GM21390 (cell line): ENCODE measurements around the gene FPGS.

Experiments used
- ATAC-seq: cut with Tn5 transposase; IDR thresholded peaks from one replicate; pipeline ENCODE4 v1.9.1; 2021; ENCODE audit not compliant: unreplicated experiment

Gene FPGS

GRCh38 chr9:127786773-127787104 is 15.9 kb upstream of the FPGS start:
- ATAC-seq = no peak

DNA sequence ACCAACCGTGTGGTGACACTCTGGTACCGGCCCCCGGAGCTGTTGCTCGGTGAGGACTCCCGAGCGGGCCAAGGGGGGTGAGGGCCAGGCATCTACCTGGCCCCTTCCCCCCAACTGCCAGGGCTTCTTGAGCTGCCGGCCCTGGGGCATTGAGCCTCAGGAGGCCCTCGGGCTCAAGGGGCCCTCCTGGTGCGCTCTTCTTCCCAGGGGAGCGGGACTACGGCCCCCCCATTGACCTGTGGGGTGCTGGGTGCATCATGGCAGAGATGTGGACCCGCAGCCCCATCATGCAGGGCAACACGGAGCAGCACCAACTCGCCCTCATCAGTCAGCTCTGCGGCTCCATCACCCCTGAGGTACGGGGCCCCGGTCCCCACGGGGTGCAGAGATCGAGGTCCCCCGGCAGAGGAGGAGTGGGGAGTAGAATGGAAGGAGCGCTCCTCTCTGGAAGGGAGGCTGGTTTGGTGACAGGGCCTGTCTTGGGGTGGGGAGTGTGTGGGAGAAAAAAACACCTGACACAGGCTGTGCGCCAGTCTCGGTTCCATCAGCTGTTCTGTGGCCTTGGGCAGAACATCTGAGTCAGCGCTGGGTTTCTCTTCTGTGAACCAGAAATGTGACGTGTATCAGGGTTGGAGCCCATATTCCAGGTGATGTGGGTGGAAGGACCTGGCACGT is 14.2 kb upstream of the FPGS start:
- no peak for ATAC-seq

DNA sequence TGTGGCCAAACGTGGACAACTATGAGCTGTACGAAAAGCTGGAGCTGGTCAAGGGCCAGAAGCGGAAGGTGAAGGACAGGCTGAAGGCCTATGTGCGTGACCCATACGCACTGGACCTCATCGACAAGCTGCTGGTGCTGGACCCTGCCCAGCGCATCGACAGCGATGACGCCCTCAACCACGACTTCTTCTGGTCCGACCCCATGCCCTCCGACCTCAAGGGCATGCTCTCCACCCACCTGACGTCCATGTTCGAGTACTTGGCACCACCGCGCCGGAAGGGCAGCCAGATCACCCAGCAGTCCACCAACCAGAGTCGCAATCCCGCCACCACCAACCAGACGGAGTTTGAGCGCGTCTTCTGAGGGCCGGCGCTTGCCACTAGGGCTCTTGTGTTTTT is 13.5 kb upstream of the FPGS start:
- no peak for ATAC-seq

DNA sequence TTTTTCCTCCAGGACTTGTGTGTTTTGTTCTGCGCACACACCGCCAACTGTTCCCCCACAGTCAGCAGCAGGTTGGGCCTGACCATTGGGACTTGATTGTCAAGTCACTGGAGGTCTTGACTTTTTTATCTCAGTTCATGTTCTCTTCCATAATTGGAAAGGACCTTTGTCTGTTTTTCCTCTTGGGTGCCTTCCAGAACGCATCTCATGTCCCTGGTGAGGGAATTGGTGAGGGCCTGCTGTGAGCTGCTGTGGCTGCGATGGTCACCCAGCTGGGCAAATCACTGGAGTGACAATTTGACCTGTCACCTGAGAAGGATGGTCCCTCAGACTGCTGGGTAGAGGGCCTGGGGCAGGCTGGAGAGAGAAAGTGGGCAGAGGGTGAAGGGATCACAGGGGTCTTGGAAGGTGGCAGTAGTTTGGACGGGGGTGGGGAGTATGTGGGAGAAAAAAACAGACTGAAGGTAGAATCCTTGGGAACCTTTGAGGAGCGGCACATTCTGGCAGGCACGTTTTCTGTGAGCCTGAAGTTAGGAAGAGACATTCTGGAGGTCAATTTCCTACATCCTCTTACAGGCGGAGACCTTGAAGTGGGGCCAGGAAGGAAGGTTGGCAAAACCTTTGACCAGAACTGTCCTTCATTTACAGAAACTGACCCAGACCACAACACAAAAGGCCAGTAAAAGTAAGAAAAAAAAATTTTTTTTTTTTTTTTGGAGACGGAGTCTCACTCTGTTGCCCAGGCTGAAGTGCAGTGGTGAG is 12.4 kb upstream of the FPGS start:
- ATAC-seq = no peak

- ATAC-seq = no peak
These were observed 11.6 kb upstream of the FPGS start for GRCh38 chr9:127791085-127791484.

DNA sequence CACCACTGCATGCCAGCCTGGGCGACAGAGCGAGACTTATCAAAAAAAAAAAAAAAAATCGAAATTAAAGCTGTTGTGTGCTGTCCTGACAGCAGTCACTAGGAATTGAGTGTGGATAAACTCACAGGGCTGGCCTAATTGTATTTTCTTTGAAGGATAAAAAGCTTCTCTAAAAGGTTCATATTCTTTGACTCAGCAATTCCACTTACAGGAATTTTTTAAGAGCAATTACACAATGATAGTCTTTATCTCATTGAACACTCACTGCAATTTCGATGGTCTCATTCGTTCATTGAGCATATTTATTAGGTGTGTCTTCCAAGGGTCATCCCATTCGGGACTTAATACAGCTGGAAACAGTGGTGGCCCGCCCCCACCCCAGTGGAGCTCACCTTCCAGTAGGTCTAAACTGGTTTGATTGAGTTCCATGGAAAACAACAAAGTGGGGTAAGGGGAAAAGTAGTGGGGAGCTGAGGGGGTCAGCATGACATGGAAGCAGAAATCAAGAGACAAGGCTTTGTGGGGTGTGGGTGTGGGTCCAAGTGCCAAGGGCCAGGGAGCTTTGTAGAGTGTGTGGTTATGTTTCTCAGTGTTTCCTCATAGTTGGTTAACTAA is 10.2 kb upstream of the FPGS start:
- no peak for ATAC-seq

GRCh38 chr9:127793093-127793708 is 9.5 kb upstream of the FPGS start:
- no peak for ATAC-seq

- ATAC-seq = no peak
These were observed 8.5 kb upstream of the FPGS start for GRCh38 chr9:127794001-127794791.

GRCh38 chr9:127796225-127796813 is 6.4 kb upstream of the FPGS start:
- ATAC-seq = no peak

- ATAC-seq = no peak
These were observed 5.8 kb upstream of the FPGS start for GRCh38 chr9:127796852-127797370.

DNA sequence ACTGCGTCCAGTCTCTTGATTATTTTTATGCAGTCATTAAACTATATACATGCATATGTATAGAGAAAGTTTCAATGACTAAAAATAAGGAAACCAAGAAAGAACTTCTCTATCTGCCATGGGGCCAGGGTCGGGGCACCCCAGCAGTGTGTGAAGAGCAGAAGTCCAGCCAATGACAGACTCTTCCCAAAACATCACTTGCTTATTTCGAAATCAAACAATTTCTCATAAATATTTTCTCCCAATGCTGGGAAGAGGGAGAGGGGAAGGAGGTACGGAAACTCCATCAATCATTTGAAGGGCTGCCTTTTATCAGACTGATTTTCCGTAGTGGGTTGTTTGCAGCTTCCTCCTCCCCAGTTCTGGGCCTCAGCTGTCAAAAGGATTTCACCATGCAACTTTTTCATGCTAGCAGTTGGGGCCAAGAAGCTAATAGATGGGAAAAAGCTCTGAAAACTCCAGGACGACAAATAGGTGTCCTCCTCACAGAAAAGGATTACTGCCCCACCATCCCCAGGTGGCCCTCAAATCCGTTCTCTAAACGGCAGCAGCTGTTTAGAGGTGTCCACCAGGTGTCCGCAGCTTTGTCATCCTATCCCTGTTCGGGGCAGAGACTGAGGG is 617 bp upstream of the FPGS start:
- peak; percentile 15 for ATAC-seq

- ATAC-seq = no peak
These were observed 1.0 kb downstream of the FPGS start for GRCh38 chr9:127803507-127804352.

DNA sequence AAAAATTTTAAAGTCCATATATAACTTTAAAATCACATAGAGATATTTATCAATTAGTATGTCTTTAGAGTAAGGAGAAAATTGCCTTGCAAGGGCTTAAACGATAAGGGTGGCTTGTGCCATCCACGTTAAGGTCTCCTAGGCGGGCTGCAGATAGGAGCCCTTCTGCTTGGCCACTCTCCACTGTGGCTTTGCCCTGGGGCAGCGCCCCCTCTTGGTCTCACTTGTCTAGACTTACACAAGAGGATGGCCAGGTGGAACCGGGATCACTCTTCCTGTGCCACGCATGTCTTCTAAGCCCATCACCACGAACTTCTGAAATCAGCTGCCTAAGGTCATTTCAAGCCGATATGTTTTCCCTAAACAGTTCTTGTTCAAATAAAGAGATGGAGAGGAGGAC is 2.9 kb downstream of the FPGS start:
- no peak for ATAC-seq

DNA sequence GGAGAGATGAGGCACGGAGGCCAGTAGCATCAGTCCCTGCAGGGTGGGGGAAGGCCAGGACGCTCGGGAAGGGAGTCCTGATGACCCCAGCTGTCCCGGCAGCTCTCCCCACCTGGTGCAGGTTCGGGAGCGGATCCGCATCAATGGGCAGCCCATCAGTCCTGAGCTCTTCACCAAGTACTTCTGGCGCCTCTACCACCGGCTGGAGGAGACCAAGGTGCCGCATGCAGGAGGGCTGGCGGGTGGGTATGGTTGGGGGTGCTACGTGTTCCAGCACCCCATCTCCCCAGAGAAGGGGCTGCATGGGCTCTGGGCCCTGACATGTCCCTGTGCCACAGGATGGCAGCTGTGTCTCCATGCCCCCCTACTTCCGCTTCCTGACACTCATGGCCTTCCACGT is 4.2 kb downstream of the FPGS start:
- ATAC-seq = no peak

GRCh38 chr9:127808347-127809001 is 5.8 kb downstream of the FPGS start:
- no peak for ATAC-seq

DNA sequence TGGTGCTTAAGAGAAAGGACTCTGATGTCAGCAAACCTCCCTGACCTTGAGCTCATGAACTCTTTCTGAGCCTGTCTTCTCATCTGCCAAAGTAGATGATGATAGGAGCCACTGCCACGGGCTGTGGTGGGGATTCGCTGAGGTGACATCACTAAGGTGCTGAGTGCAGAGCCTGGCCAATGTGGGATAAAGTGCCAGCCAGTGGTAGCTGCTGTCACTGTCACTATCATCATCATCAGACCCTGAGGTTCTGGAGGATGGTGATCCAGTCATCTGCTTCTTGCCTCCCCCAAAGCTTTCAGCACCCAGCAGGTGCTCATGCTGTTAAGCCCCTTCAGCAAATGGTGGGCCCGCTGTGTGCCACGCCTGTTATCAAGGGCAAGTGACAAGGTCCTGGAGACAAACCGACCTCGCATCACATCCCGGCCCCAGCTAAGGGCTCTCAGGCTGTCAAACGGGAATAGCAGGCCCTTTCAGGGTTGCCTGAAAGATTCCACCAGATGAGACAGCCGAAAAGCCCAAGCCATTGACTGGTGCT is 6.4 kb downstream of the FPGS start:
- no peak for ATAC-seq

GRCh38 chr9:127809540-127810377 is 7.1 kb downstream of the FPGS start:
- ATAC-seq = no peak
